Muscle layer of duodenum (tissue), 2 donors: Measurements from ENCODE around the gene ZP2.
"Not testable (repeated sequence)": the region's sequence is repeated elsewhere in the genome, so short reads cannot be mapped to it uniquely, and the experiment has no call there.

ENCODE experiments used
- H3K27ac ChIP-seq: one replicate; pipeline ENCODE4 v1.7.0; 2013; ENCODE audit warnings: mild to moderate bottlenecking, low read length
- H3K27me3 ChIP-seq: one replicate; pipeline ENCODE4 v1.7.0; 2013; ENCODE audit warnings: low read depth, mild to moderate bottlenecking, control low read depth, low read length
- H3K36me3 ChIP-seq, 2 donors: one replicate each; pipeline ENCODE4 v1.7.0; 2013; ENCODE audit warnings: low read length in 2 of 2, control low read depth in 1 of 2, mild to moderate bottlenecking in 1 of 2; ENCODE audit not compliant: insufficient read depth in 2 of 2, control insufficient read depth in 1 of 2
- H3K4me1 ChIP-seq, 2 donors: one replicate each; pipeline ENCODE4 v1.7.0; 2013; ENCODE audit warnings: low read length in 2 of 2, mild to moderate bottlenecking in 2 of 2, control low read depth in 1 of 2, moderate library complexity in 1 of 2; ENCODE audit not compliant: insufficient read depth in 2 of 2, control insufficient read depth in 1 of 2
- H3K4me3 ChIP-seq, 2 donors: one replicate each; pipeline ENCODE4 v1.7.0; 2013; ENCODE audit warnings: low read length in 2 of 2, low read depth in 1 of 2, mild to moderate bottlenecking in 1 of 2
- H3K9me3 ChIP-seq, 2 donors: one replicate each; pipeline ENCODE4 v1.7.0; 2013; ENCODE audit warnings: low read length in 2 of 2, control low read depth in 1 of 2, mild to moderate bottlenecking in 1 of 2; ENCODE audit not compliant: control insufficient read depth in 1 of 2
- donor health status: healthy.

Gene ZP2

DNA sequence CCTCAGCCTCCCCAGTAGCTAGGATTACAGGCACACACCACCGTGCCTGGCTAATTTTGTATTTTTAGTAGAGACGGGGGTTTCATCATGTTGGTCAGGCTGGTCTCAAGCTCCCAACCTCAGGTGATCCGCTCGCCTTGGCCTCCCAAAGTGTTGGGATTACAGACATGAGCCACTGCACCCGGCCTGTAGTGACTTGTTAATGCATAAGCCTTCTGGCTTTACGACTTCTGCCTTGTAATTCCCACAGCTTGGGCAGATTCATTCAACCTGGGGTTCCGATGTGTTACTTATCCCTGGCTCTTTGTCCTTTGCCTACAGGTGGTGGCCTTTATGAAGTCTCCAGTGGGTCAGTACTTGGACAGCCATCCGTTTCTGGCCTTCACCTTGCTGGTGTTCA is 41.3 kb downstream of the ZP2 start:
- H3K9me3 ChIP-seq, H3K27me3 ChIP-seq, H3K4me1 ChIP-seq, H3K4me3 ChIP-seq, H3K27ac ChIP-seq: not testable (repeated sequence)
- peaks cover 44 to 56% of the 10 kb centered on the region in 2 donors for H3K36me3 ChIP-seq

DNA sequence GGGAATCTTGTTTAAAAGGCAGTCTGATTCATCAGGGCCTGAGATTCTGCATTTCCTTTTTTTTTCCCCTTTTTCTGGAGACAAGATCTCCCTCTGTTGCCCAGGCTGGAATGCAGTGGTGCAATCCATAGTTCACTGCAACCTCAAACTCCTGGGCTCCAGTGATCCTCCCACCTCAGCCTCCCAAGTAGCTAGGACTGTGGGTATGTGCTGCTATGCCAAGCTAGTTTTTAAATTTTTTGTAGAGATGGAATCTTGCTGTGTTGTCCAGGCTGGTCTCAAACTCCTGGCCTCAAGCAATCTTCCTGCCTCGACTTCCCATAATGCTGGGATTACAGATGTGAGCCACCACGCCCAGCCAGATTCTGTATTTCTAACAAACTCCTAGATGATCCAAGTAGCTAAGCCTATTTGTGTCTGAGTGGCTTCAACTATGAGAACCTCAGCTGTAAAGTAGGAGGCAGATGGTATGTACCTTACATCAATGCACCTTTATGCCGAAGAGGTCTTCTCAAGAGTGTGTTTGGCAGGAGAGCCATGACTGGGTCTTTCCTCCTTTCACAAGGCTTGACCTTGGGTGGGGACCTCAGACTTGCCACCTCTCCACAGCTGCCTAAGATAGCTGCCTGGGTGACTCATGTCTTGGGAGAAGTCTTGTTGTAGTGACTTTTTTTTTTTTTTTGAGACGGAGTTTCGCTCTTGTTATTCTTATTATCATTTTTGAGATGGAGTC is 42.0 kb downstream of the ZP2 start:
- H3K9me3 ChIP-seq: no peaks in the 10 kb centered on the region
- peaks cover 44 to 51% of the 10 kb centered on the region in 2 donors for H3K36me3 ChIP-seq
- H3K4me3 ChIP-seq: no peak overlapping the region
- no peaks in the 10 kb centered on the region for H3K27me3 ChIP-seq
- H3K4me1 ChIP-seq: no peaks in the 10 kb centered on the region
- H3K27ac ChIP-seq: no peak overlapping the region

DNA sequence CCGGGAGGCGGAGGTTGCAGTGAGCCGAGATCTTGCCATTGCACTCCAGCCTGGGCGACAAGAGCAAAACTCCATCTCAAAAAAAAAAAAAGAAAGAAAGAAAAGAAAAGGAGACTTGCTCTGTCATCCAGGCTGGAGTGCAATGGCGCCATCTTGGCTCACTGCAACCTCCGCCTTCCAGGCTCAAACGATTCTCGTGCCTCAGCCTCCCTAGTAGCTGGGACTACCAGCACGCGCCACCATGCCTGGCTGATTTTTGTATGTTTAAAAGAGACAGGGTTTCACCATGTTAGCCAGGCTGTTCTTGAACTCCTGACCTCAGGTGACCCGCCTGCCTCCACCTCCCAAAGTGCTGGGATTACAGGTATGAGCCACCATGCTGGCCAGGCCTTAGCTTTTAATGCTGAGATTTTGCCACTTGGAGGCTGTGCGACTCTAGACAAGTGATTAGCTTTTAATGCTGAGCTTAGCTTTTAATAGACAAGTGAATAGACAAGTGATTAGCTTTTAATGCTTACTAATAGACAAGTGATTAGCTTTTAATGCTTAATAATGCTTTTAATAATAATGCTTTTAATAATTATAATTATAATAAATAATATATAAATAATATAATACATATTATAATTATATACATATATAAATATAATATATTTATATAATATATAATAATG is 43.3 kb downstream of the ZP2 start:
- H3K9me3 ChIP-seq: no peaks in the 10 kb centered on the region
- H3K27me3 ChIP-seq: no peaks in the 10 kb centered on the region
- H3K4me3 ChIP-seq: no peak overlapping the region
- H3K27ac ChIP-seq: no peak overlapping the region
- peaks cover 38 to 41% of the 10 kb centered on the region in 2 donors for H3K36me3 ChIP-seq
- peaks cover 0 to 4% of the 10 kb centered on the region in 2 donors for H3K4me1 ChIP-seq

DNA sequence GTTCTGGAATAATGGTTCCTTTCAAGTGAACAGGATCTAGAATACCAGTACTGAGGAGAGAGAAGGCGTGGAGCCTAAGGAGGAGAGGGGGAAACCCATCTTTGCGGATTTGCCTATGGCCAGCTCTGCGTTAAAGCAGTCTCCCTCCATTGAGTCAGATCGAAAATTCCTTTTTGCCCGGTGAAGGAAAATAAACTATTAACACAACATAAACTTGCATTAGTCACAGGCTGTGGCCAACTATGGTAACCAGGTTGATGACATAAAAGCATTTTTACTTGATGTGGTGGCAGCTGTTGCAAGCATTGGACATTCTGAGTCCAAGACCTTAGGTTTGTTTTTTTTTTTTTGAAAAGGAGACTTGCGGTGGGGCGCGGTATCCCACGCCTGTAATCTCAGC is 44.0 kb downstream of the ZP2 start:
- no peak overlapping the region for H3K4me3 ChIP-seq
- no peak overlapping the region for H3K27ac ChIP-seq
- H3K27me3 ChIP-seq: no peaks in the 10 kb centered on the region
- H3K36me3 ChIP-seq: peaks cover 31 to 36% of the 10 kb centered on the region in 2 donors
- no peaks in the 10 kb centered on the region for H3K9me3 ChIP-seq
- peaks cover 0 to 11% of the 10 kb centered on the region in 2 donors for H3K4me1 ChIP-seq

DNA sequence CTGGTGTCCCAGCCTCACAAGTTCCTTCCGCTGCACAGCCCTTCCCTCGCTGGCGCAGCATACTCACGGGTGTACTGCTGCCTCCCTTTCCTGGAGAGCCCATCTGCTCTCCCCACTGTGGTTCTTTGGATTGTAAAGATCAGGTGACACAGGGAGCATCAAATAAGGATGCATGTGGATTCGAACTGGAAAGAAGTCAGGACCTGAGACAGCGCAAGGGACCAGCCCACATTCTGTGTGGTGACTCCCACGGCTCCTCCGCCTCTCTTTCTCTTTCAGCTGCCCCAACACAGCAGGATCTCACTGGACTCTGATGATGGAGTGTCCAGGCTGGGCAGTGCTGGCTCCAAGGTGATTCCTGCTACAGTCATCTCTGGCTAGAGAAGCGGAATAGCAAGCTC is 44.8 kb downstream of the ZP2 start:
- Histone ChIP-seq H3K4me1 (peaks cover 0 to 19% of the 10 kb centered on the region in 2 donors), H3K4me3 (no peak overlapping the region), H3K9me3 (no peaks in the 10 kb centered on the region), H3K36me3 (peaks cover 24 to 34% of the 10 kb centered on the region in 2 donors), H3K27me3 (no peaks in the 10 kb centered on the region), H3K27ac (no peak overlapping the region)

DNA sequence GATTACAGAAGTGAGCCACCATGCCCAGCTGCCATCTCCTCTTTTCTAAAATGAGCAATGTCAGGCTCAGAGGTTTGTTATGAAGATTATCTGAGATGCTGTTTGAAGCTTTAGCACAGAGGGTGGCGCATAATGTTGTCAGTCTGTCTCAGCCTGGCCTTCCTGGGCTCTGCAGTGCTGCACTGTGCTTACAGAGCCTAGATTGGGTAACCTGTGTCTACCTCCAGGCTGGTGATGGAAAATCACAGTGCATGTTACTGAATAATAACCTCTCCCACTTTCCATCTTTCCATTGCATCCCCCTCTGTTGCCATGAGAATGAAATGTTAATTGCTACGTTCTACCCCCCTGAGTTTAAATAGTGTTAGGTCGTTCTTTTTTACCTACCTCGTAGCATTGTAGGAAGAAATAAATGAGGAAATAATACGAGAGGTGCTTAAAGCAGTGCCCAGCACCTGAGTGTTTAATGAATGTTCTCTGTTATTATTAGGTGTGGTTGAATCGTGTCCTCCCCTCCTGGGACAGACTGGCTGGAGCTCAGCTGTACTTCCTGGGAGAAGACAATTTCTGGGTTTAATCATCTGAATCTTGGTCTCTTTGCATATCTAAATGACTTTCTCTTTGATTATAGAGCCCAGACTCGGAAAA is 46.7 kb downstream of the ZP2 start:
- peaks cover 6 to 38% of the 10 kb centered on the region in 2 donors for H3K4me1 ChIP-seq
- peaks cover 10 to 20% of the 10 kb centered on the region in 2 donors for H3K36me3 ChIP-seq
- H3K4me3 ChIP-seq: no peak overlapping the region
- H3K27me3 ChIP-seq: no peaks in the 10 kb centered on the region
- H3K27ac ChIP-seq: no peak overlapping the region
- no peaks in the 10 kb centered on the region for H3K9me3 ChIP-seq

DNA sequence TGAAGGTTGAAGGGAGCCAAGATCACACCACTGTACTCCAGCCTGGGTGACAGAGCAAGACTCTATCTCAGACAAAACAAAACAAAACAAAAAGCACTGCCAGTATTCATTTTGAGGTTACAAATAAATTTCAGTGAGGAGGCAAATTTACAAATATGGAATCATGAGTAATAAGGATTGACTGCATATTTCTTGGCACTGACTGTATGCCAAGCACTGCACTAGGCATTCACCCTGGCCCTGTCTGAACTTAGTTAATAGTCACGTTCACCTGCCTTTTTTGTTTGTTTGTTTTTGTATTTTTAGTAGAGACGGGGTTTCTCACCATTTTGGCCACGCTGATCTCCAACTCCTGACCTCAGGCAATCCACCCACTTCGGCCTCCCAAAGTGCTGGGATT is 47.8 kb downstream of the ZP2 start:
- Histone ChIP-seq H3K4me1 (peaks cover 6 to 39% of the 10 kb centered on the region in 2 donors), H3K9me3 (no peaks in the 10 kb centered on the region), H3K27ac (no peak overlapping the region), H3K4me3 (no peak overlapping the region), H3K36me3 (peaks cover 10 to 17% of the 10 kb centered on the region in 2 donors), H3K27me3 (no peaks in the 10 kb centered on the region)

DNA sequence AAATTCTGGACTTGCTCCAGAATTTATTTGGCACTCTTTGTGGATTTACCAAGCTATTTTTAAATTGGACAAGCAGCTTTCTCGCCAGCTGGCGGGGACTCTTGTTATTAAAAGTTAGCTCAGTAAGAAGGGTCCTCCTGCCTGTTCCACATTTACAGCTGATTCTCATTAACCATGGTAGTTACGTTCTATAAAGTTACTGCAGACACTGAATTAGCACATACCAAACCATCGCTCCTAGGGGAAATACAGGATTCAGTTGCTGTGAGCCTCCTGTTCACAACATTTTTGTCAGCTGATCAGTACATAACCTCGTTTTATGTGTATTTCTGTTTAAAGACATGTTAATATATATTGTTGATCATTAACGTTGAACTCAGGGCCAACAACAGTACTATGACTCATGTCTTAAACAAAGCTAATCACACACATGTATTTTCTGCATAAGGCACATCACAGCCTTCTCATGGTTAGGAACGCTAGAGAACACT is 48.7 kb downstream of the ZP2 start:
- H3K36me3 ChIP-seq: peaks cover 10 to 17% of the 10 kb centered on the region in 2 donors
- no peak overlapping the region for H3K4me3 ChIP-seq
- H3K9me3 ChIP-seq: no peaks in the 10 kb centered on the region
- H3K27me3 ChIP-seq: no peaks in the 10 kb centered on the region
- H3K27ac ChIP-seq: peak overlapping the region; percentile 40
- H3K4me1 ChIP-seq: peaks cover 11 to 43% of the 10 kb centered on the region in 2 donors

DNA sequence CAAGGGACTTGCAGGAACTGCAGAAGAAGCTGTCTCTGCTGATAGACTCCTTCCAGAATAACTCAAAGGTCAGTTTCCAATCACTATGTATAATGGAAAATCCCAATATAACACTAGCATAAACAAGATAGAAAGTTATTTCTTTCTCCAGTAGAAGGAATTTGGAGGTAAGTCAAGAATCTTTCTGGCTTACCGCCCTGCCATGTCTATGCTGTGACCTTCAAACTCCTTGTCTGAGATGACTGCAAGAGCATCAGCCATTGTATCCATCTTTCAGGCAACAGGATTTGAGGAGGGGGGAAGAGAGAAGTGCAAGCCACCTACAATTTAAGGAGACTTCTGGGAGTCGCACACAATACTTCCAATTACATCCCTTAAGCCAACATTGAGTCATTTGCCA is 50.2 kb downstream of the ZP2 start:
- H3K4me1 ChIP-seq: peaks cover 11 to 50% of the 10 kb centered on the region in 2 donors
- H3K36me3 ChIP-seq: peaks cover 0 to 10% of the 10 kb centered on the region in 2 donors
- no peak overlapping the region for H3K27ac ChIP-seq
- peak overlapping the region in 1 of 2 donors; percentile 23 for H3K4me3 ChIP-seq
- H3K27me3 ChIP-seq: no peaks in the 10 kb centered on the region
- no peaks in the 10 kb centered on the region for H3K9me3 ChIP-seq

DNA sequence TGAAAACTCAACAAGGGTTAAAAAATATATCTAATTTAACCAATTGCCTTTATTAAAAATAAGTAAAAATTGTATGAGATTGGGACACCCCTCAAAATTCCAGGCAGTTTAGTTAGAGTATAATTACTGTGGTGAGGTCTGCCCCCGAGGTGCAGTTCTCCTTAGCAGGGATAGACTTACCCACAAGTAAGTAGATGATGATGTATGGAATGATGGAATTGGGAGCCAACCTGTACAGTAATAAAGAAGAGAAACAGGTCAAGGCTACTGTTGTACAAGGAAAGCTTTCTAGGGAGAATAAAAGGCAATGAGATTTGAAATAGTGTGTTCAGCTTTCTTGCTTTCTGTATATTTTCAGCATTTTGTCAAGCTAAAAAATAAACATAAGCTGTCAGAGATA is 51.1 kb downstream of the ZP2 start:
- H3K27me3 ChIP-seq: no peaks in the 10 kb centered on the region
- no peak overlapping the region for H3K4me3 ChIP-seq
- peaks cover 11 to 50% of the 10 kb centered on the region in 2 donors for H3K4me1 ChIP-seq
- peaks cover 0 to 8% of the 10 kb centered on the region in 2 donors for H3K36me3 ChIP-seq
- H3K27ac ChIP-seq: no peak overlapping the region
- H3K9me3 ChIP-seq: no peaks in the 10 kb centered on the region

DNA sequence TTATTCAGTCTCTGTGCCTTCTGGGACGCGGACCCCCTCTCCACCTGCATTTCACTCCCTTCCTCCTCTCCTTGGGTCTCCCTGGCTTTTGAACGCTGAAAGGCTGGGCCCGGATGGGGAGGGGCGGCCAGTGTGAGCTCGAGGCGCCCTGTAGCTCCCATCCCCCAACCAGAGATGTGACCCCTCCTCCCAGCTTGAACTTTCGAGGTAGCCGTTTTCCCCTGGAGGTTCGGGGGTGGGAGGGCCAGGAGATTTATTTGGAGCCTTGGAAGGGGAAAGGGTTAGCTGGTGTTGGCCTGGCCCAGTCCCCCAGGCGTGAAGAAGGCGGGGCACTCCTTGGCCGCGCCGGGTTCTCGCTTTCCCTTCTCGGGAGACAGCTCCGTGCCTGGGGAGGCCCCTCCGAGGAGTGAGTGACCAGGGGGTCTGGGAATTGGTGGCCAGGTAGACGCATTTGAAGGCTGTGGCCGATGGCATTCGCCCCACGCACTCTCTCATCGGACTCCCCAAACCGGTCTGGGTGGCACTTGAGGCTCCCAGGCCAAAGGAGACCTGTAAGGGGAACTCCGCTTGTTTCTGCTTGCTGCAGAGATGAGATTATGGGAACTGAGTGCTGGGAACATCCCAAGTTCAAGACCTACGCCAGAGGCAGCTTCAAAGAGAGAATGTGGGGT is 52.0 kb downstream of the ZP2 start:
- peak overlapping the region; percentile 76 for H3K27ac ChIP-seq
- peaks cover 11 to 50% of the 10 kb centered on the region in 2 donors for H3K4me1 ChIP-seq

More for the DNA sequence above, 52.0 kb downstream of the ZP2 start:
- H3K9me3 ChIP-seq: no peaks in the 10 kb centered on the region
- peaks cover 0 to 4% of the 10 kb centered on the region in 2 donors for H3K36me3 ChIP-seq
- peak overlapping the region; percentile 72 to 81 for H3K4me3 ChIP-seq
- H3K27me3 ChIP-seq: no peaks in the 10 kb centered on the region
